Stimulated activated CD8-positive, alpha-beta memory T cell treated with anti-CD3 and anti-CD28 coated beads, Interleukin-2, amount 100 ng/mL, for 48 hours (primary cell): ENCODE data around the gene FAM149A.

Experiments
- DNase-seq, 2 donors: peaks; one replicate each; pipeline ENCODE4 v3.0.0-alpha.2; 2020; ENCODE audit warnings: low read depth in 2 of 2

FAM149A gene

GRCh38 chr4:186105647-186106321 is 1.3 kb downstream of the FAM149A start:
- no peak for DNase-seq

DNA sequence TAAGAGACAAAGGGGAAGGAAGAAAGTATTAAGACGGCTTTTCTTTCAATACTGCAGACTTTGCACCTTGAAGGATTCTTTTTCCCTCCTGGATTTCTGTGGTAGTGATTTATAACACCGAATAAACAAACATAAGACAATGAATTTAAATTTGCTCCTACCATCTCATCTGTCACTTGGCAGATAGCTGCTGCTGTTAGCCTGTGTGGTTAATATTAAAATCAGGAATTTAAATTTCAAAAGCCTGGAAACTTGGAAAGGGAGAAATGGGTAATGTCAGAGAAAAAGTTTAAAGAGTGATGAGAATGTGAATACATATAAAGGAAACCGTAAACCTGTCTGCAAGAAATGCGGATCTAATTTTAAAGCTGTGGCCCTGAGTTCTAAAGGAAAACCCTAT is 3.4 kb downstream of the FAM149A start:
- DNase-seq, result no peak

GRCh38 chr4:186108391-186108790 is 3.9 kb downstream of the FAM149A start:
- DNase-seq, result no peak

- DNase-seq, result no peak
Measured at GRCh38 chr4:186109245-186109644, 4.7 kb downstream of the FAM149A start.

DNA sequence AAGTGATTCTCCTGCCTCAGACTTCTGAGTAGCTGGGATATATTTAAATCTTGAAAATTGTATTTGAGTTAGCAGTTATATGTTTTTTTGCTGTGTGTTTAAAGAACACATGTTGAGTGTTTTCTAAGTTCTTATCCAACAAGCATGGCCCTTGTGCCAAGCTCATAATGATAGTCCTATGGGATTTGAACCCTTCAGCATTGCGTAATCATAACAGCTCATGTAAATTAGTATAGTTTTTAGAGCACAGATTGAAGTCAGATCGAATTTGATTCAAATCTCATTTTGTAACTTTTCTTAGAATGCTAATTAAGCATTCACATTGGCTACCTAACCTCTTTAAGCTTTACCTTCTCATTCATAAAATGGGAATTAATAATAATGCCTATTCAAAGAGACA is 12.2 kb downstream of the FAM149A start:
- no peak for DNase-seq

DNA sequence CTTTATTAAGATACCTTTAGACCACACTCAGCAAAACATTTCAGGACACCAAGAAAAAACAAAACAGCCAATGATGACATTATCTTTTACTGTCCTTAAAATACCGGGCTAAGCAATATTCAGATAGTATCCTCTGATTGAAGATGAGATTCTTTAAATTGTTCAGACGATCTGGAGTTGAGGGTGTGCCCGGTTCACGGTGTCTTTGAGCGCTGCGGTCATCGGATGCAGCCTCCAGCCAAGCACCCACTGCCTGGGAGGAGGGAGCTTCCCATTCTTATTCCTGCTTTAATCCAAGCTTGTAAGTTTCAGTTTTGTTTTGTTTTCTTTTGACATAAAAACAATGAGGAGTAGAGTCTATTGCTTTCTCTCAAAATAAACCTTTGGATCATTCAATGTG is 14.1 kb downstream of the FAM149A start:
- DNase-seq, result no peak

DNA sequence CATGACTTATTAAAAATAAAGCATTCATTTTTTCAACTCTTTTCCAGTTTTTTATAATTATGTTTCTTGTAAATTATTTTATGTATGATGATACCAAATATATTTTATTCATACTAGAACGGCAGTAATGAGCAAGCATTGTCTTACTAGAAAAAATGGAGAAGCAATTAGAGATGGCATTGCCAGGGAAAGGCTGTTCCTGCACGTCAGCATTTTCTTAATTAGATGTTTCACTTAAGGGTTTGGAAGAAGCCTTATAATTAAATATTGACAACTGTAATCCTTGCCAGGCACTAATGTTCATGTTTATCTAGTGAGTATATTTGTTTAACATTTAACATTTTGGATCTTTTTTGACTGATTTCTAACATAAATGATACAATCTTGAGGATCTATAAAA is 16.6 kb downstream of the FAM149A start:
- DNase-seq, result no peak

GRCh38 chr4:186128842-186129241 is 24.3 kb downstream of the FAM149A start:
- DNase-seq, result no peak

DNA sequence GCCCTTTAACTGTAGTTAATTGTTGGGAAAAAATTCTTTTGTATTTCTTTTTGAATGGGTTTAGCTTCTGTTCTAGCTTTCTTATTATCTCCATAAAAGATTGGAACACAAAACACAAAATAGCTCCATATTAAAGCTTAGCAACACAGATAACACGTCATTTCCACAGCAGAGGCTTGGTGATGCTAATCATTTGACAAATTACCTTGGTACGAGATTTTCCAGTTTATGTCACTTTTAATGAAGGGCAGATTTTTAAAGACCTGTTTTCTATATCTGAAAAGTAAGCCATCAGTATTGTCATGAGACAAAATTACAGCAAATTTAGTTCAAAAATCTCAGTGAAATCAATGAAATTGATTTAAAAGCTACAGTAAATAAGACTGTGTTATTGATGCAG is 27.4 kb downstream of the FAM149A start:
- DNase-seq, result no peak

DNA sequence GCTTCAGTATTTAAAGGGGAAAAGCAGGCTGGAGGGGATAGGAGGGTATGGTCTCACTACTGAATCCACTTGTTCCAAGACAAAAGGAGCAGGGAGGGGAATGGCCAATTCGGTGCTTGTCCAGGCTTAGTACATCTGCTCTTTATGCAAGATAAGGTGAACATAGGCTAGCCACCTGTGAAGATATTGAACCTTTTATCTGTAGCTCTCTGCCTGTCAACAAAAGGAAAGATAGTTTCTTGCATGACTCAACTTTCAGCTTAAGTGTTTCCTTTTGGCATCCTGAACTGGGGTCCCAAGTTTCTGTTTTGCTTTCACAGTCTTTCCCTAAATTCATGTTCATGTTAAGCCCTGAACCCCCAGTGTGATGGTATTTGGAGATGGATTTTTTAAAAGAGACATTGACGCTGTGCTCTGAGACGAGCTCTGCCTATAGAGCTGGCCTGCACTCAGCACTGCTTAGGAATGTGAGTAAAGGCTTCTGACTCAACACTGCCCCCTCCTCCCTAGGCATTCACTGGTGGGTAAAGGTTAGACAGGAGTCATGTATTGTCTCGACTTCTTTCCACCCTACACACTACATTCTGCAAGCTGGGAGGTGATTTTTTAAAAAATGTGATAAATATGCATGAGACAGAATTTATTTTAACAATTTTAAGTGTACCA is 28.2 kb downstream of the FAM149A start:
- no peak for DNase-seq

GRCh38 chr4:186134257-186134656 is 29.8 kb downstream of the FAM149A start:
- no peak for DNase-seq

DNA sequence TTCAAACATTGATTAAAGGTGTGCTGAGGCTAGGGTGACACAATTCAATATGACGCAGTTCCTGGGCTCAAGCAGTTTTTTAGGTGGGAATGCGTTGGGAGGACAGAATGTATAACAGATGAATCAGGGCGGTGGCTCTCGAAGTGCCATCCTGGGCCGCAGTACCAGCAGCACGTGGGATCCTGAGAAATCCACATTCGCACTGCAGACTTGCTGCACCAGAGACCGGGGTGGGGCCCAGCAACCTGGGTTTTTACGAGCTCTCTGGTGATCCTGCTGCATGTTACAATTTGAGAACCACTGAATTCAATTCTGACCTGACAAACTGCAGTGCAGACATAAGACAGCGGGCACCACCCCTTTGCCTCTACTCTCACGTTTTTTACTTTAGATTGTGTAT is 30.4 kb downstream of the FAM149A start:
- no peak for DNase-seq

GRCh38 chr4:186137196-186137794 is 32.8 kb downstream of the FAM149A start:
- DNase-seq, result no peak

- no peak for DNase-seq
Measured at GRCh38 chr4:186144198-186144945, 39.9 kb downstream of the FAM149A start.

- DNase-seq, result peak in 1 of 2 donors; percentile 9
Measured at GRCh38 chr4:186144946-186145569, 40.6 kb downstream of the FAM149A start.

GRCh38 chr4:186146458-186146857 is 42.0 kb downstream of the FAM149A start:
- DNase-seq, result no peak

- DNase-seq, result no peak
Measured at GRCh38 chr4:186148336-186148975, 44.0 kb downstream of the FAM149A start.

- no peak for DNase-seq
Measured at GRCh38 chr4:186149872-186150271, 45.4 kb downstream of the FAM149A start.

GRCh38 chr4:186150926-186151325 is 46.4 kb downstream of the FAM149A start:
- no peak for DNase-seq

DNA sequence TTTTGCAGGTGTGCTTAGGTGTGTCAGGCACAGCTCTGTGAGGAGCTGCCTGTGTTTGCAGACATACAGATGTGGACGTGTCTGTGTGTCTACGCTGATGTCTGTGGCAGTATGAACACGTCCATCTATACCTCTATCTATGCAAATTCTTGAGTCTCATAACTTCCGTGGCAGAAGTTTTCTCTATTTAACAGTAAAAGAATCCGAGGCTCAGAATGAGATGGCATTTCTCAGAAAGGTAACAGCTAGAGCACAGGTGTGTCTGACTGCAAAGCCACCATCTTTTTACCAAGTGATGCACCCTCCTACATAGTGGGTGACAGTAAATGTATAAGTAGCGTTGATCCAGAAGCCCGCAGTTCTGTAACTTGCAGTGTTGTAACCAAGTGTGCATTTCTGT is 47.0 kb downstream of the FAM149A start:
- no peak for DNase-seq

DNA sequence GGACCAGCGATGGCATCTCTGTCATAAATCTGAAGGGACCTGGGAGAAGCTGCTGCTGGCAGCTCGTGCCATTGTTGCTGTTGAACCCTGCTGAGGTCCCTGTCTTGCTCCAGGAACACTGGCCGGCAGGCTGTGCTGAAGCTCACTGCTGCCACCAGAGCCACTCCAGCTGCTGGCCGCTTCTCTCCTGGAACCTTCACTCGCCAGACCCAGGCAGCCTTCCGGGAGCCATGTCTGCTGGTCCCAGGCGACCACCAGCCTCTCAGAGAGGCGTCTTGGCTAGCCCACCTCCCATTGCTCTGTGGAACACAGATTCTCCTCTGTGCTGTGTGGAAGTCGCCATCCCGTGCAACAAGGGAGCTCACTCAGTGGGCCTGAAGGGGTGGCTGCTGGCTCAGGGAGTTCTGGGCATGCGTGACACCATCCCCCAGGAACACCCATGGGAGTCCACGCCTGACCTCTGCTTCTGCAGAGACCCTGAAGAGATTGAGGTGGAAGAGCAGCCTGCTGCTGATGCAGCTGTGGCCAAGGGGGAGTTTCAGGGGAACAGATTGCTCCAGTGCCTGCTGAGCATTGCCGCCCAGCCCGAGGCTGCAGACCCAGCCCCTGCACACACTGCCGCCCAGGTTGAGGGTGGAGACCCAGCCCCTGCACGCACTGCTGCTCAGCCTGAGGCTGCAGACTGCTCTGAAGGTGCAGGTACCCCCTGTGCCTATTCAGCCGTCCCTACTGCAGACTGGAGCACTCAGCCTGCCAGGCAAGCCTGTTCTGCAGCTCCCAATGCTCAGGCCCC is 53.7 kb downstream of the FAM149A start:
- no peak for DNase-seq
